Activated naive CD8-positive, alpha-beta T cell treated with anti-CD3 and anti-CD28 coated beads, Interleukin-2, amount 10 ng/mL, durations not matched to agents 7 days and 5 days (primary cell): ENCODE data around the gene RIPOR2. TPM values are rescaled to one million over a fixed set of nuclear protein-coding genes. Genes with fewer than 3 reads are reported as not detected.
A peak's percentile ranks its signal among the peaks of the same experiment; 100 is the strongest.

ENCODE experiments used
- ATAC-seq: fragments of 150-1000 bp; cut with Tn5 transposase; one replicate; pipeline ENCODE4 v1.10.0; 2021; ENCODE audit warnings: low read depth, moderate library complexity
- POLR2A ChIA-PET: fragments of 350-600 bp; sonication (Branson Sonifier 250); formaldehyde crosslinking; loops from one replicate; lab custom pipeline; 2021; ENCODE audit warnings: antibody characterized with exemption; lab: Charles Lee
- DNase-seq: peaks from one replicate; pipeline ENCODE4 v3.0.0; 2021
- H3K27ac Mint-ChIP-seq: one replicate; pipeline ENCODE4 v1.8.0; 2022; ENCODE audit warnings: mild to moderate bottlenecking, mixed read lengths
- H3K27me3 Mint-ChIP-seq: one replicate; pipeline ENCODE4 v1.8.0; 2022; ENCODE audit warnings: mild to moderate bottlenecking, moderate library complexity, mixed read lengths
- H3K36me3 Mint-ChIP-seq: one replicate; pipeline ENCODE4 v1.8.0; 2021; ENCODE audit warnings: mild to moderate bottlenecking, mixed read lengths
- H3K4me1 Mint-ChIP-seq: one replicate; pipeline ENCODE4 v1.8.0; 2021; ENCODE audit warnings: mixed read lengths
- H3K4me3 Mint-ChIP-seq: one replicate; pipeline ENCODE4 v1.8.0; 2022; ENCODE audit warnings: mild to moderate bottlenecking, moderate library complexity, mixed read lengths
- H3K9me3 Mint-ChIP-seq: one replicate; pipeline ENCODE4 v1.8.0; 2021; ENCODE audit warnings: mixed read lengths
- total RNA-seq, 2 experiments: library from RNA; stranded (reverse); gene quantifications; one replicate each; pipeline ENCODE4 v1.2.3, GENCODE V29; 2021

The RIPOR2 gene, protein sequence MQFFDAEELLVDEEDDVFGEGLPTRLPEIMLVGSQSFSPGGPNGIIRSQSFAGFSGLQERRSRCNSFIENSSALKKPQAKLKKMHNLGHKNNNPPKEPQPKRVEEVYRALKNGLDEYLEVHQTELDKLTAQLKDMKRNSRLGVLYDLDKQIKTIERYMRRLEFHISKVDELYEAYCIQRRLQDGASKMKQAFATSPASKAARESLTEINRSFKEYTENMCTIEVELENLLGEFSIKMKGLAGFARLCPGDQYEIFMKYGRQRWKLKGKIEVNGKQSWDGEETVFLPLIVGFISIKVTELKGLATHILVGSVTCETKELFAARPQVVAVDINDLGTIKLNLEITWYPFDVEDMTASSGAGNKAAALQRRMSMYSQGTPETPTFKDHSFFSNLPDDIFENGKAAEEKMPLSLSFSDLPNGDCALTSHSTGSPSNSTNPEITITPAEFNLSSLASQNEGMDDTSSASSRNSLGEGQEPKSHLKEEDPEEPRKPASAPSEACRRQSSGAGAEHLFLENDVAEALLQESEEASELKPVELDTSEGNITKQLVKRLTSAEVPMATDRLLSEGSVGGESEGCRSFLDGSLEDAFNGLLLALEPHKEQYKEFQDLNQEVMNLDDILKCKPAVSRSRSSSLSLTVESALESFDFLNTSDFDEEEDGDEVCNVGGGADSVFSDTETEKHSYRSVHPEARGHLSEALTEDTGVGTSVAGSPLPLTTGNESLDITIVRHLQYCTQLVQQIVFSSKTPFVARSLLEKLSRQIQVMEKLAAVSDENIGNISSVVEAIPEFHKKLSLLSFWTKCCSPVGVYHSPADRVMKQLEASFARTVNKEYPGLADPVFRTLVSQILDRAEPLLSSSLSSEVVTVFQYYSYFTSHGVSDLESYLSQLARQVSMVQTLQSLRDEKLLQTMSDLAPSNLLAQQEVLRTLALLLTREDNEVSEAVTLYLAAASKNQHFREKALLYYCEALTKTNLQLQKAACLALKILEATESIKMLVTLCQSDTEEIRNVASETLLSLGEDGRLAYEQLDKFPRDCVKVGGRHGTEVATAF
- 100 to 1,000 TPM; 181 to 195 TPM for total RNA-seq

DNA sequence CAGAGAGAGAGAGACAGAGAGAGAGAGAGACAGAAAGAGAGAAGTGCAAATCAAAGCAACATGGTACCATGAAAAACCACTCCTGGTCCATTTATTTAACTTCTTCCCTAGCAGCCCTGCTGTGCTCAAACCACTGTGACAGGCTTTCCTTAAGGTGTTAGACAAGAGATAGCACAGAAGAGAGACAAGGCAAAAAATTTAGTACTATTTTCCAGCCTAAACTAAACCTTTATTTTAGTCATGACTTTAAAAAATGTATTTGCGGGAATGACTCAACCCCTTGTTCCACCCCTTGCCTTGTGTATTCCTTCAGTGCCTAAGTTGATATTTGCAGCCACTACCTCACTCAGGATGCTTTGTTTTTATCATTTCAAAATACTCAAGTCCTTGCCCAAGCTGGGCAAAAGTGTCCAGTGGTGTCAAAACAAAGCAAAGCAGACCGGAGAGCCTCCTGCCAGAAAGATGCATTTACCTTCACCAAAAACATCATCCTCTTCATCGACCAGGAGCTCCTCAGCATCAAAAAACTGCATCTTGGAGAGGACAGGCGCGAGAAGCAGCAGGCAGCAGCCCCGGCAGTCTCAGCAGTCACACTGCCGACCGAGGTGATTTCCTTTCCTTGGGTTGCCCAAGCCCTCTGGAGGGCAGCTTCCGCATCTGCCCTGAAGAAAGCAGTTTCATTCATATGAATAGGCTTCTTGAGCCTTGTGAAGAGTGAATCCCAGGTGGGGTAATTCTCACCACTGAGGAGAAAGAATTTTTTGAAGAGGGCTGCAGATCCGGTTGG, at the start of gene RIPOR2:
RIPOR2 (minus strand) TSS at position 595 of the 787 bp plus-strand sequence; CDS start at position 533, 62 bp downstream.
- POLR2A ChIA-PET, result interaction anchor here (0.6 to 8.0 kb wide), 20 partner anchors 11 to 1097 kb away, joined by 3 to 184 read pairs (median 6); a partner anchor contains a TSS

DNA sequence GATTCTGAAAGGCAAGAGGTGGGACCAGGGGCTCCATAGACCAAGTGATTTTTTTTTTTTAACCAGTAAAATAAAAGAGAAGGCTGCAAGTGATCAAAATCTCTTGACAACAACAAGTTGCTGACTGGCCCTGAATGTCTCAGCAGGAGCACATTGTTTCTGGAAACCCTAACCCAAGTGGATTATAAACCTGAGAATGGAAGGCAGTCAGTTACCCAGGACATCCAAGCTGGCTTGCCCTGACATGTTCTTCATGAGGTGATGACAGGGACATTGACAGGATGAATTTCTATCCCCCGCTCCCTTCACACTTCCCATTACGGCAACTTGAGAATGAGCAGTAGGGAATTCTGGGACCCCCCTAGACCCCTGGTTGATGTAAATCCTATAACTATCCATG, 49.6 kb upstream of the RIPOR2 start:
- DNase-seq (no peak), ATAC-seq (no peak)
- Mint-ChIP-seq H3K9me3 (peaks cover 6% of the 10 kb centered on the region), H3K4me3 (no peak overlapping the region), H3K27ac (no peak overlapping the region), H3K4me1 (peaks cover 12% of the 10 kb centered on the region), H3K27me3 (no peaks in the 10 kb centered on the region), H3K36me3 (peaks cover 32% of the 10 kb centered on the region)
- POLR2A ChIA-PET, result interaction anchor here (1.1 kb wide), 1 partner anchor 67 kb away, joined by 3 read pairs; no protein-coding TSS in a partner anchor

More for the DNA sequence above, at the start of gene RIPOR2:
- no peaks in the 10 kb centered on the region for H3K27me3 Mint-ChIP-seq
- peak; percentile 65 for ATAC-seq
- DNase-seq, result peak; percentile 75
- peaks cover 75% of the 10 kb centered on the region for H3K4me1 Mint-ChIP-seq
- H3K4me3 Mint-ChIP-seq, result peak within 1 kb of the TSS; percentile 99
- H3K36me3 Mint-ChIP-seq, result peaks cover 24% of the 10 kb centered on the region
- no peaks in the 10 kb centered on the region for H3K9me3 Mint-ChIP-seq
- H3K27ac Mint-ChIP-seq, result peak within 1 kb of the TSS; percentile 94

DNA sequence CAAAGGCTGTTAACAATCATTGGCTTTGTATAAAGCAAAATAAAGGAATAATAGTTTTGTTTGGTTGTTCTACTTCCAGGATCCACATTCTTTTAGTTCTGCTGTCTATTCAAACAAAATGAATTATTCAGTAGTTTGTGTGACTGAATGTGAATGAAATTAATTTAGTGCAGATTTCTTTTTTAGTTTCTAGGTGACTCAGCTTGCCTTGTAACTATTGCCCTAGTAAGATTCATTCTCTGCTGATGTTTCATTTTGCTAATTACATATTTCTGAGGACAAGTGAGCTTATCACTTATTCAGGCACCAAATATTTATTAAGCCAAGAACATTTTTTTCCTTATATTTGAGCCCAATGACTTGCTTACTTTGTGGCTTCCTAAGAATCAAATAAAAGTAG, 46.5 kb upstream of the RIPOR2 start:
- ATAC-seq (no peak), DNase-seq (no peak)
- POLR2A ChIA-PET, result no interaction called here
- H3K4me1 Mint-ChIP-seq, result peaks cover 11% of the 10 kb centered on the region
- peaks cover 35% of the 10 kb centered on the region for H3K36me3 Mint-ChIP-seq
- peaks cover 5% of the 10 kb centered on the region for H3K9me3 Mint-ChIP-seq
- no peaks in the 10 kb centered on the region for H3K27me3 Mint-ChIP-seq
- no peak overlapping the region for H3K4me3 Mint-ChIP-seq
- H3K27ac Mint-ChIP-seq, result no peak overlapping the region

DNA sequence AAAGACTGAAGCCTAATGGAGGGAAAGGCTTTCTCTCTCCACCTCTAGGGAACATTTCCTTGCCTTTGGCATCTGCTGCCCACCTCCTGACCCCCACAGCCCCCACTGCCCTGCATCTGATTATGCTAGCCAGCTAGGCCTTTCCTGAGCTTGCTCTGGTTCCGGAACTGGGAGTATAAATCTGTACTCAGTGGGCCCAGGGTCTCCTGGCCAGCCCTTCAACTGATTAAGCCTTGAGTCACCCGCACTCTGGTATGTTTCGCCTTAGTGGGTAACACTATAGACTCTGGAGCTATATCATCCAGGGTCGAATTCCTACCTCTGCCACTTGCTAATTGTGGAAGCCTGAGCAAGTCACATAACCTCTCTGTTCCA, 45.6 kb upstream of the RIPOR2 start:
- H3K27me3 Mint-ChIP-seq, result no peaks in the 10 kb centered on the region
- peaks cover 7% of the 10 kb centered on the region for H3K4me1 Mint-ChIP-seq
- no peak for DNase-seq
- no peak overlapping the region for H3K4me3 Mint-ChIP-seq
- H3K9me3 Mint-ChIP-seq, result peaks cover 2% of the 10 kb centered on the region
- H3K27ac Mint-ChIP-seq, result no peak overlapping the region
- no peak for ATAC-seq
- POLR2A ChIA-PET, result interaction anchor here (0.6 kb wide), 1 partner anchor 139 kb away, joined by 4 read pairs; no protein-coding TSS in a partner anchor
- peaks cover 27% of the 10 kb centered on the region for H3K36me3 Mint-ChIP-seq

GRCh38 chr6:24980507-24981385, 45.0 kb upstream of the RIPOR2 start:
- Mint-ChIP-seq H3K9me3 (peaks cover 2% of the 10 kb centered on the region), H3K4me3 (no peak overlapping the region), H3K4me1 (peaks cover 5% of the 10 kb centered on the region), H3K36me3 (peaks cover 23% of the 10 kb centered on the region), H3K27me3 (no peaks in the 10 kb centered on the region), H3K27ac (no peak overlapping the region)
- POLR2A ChIA-PET, result interaction anchor here (0.6 kb wide), 1 partner anchor 139 kb away, joined by 4 read pairs; no protein-coding TSS in a partner anchor
- ATAC-seq (no peak), DNase-seq (no peak)

- Mint-ChIP-seq H3K4me3 (no peak overlapping the region), H3K27ac (no peak overlapping the region)
These were observed 43.4 kb upstream of the RIPOR2 start for GRCh38 chr6:24979176-24979575.

GRCh38 chr6:24974182-24975171, 38.7 kb upstream of the RIPOR2 start:
- Mint-ChIP-seq H3K4me1 (peaks cover 17% of the 10 kb centered on the region), H3K27ac (no peak overlapping the region)
- DNase-seq, result no peak

More at GRCh38 chr6:24979176-24979575, 43.4 kb upstream of the RIPOR2 start:
- ATAC-seq, result no peak
- Mint-ChIP-seq H3K4me1 (peaks cover 12% of the 10 kb centered on the region), H3K27me3 (no peaks in the 10 kb centered on the region), H3K36me3 (peaks cover 29% of the 10 kb centered on the region), H3K9me3 (peaks cover 2% of the 10 kb centered on the region)
- POLR2A ChIA-PET, result no interaction called here
- DNase-seq, result no peak

DNA sequence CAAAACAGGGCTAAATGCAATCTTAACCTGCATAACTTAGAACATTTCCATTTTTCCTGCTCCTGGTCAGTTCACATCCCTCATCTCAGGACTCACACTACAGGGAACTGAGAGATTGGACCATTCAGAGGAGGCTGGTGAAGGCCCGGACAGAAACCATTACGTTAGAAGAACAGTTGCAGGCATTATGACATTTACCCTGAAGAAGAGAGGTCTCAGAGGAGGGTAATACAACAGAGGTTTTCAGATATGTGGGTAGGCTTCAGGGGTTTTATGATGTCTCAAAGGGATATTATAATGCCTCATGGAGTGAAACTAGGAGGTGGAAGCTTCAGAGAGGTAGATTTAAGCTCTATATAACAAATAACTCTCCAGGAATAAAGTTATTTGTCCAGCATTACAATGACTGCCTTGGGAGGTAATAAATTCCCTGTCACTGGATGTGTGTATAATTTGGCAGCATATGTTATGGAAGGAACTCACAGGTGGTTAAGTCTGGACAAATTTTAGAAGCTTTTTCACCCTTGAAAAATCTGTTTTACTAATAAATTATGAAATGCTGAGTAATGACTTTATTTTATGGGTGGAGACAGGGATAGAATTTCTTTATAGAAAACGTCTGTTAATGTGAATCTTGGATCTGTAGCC, 36.7 kb upstream of the RIPOR2 start:
- H3K4me3 Mint-ChIP-seq, result no peak overlapping the region
- peaks cover 30% of the 10 kb centered on the region for H3K36me3 Mint-ChIP-seq
- H3K9me3 Mint-ChIP-seq, result no peaks in the 10 kb centered on the region
- POLR2A ChIA-PET, result interaction anchor here (1.1 kb wide), 1 partner anchor 16 kb away, joined by 3 read pairs; no protein-coding TSS in a partner anchor
- H3K4me1 Mint-ChIP-seq, result peaks cover 15% of the 10 kb centered on the region
- ATAC-seq (no peak), DNase-seq (no peak)
- no peaks in the 10 kb centered on the region for H3K27me3 Mint-ChIP-seq
- H3K27ac Mint-ChIP-seq, result no peak overlapping the region

More at GRCh38 chr6:24974182-24975171, 38.7 kb upstream of the RIPOR2 start:
- H3K36me3 Mint-ChIP-seq, result peaks cover 42% of the 10 kb centered on the region
- ATAC-seq, result peak; percentile 65
- POLR2A ChIA-PET, result interaction anchor here (0.7 kb wide), 1 partner anchor 13 kb away, joined by 3 read pairs; no protein-coding TSS in a partner anchor
- H3K9me3 Mint-ChIP-seq, result peaks cover 2% of the 10 kb centered on the region
- H3K27me3 Mint-ChIP-seq, result no peaks in the 10 kb centered on the region
- no peak overlapping the region for H3K4me3 Mint-ChIP-seq

GRCh38 chr6:24971067-24971466, 35.3 kb upstream of the RIPOR2 start:
- DNase-seq, result no peak
- no peak overlapping the region for H3K27ac Mint-ChIP-seq
- no peak for ATAC-seq
- H3K4me1 Mint-ChIP-seq, result peaks cover 15% of the 10 kb centered on the region
- no peak overlapping the region for H3K4me3 Mint-ChIP-seq
- POLR2A ChIA-PET, result no interaction called here
- H3K9me3 Mint-ChIP-seq, result peaks cover 3% of the 10 kb centered on the region
- H3K36me3 Mint-ChIP-seq, result peaks cover 38% of the 10 kb centered on the region
- no peaks in the 10 kb centered on the region for H3K27me3 Mint-ChIP-seq

GRCh38 chr6:24969343-24969860, 33.6 kb upstream of the RIPOR2 start:
- H3K36me3 Mint-ChIP-seq, result peaks cover 36% of the 10 kb centered on the region
- no peak overlapping the region for H3K27ac Mint-ChIP-seq
- peaks cover 11% of the 10 kb centered on the region for H3K4me1 Mint-ChIP-seq
- no peak overlapping the region for H3K4me3 Mint-ChIP-seq
- DNase-seq (no peak), ATAC-seq (no peak)
- no peaks in the 10 kb centered on the region for H3K27me3 Mint-ChIP-seq
- H3K9me3 Mint-ChIP-seq, result peaks cover 3% of the 10 kb centered on the region
- POLR2A ChIA-PET, result no interaction called here
